ENCODE results near the gene TEX36. TPM values are rescaled to one million over a fixed set of nuclear protein-coding genes. Genes with fewer than 3 reads are reported as not detected.
"Not testable (repeated sequence)": the region's sequence is repeated elsewhere in the genome, so short reads cannot be mapped to it uniquely, and the experiment has no call there.

TEX36 gene
- total RNA-seq, 1 donor = not detected

- Histone ChIP-seq H3K4me1 (ENCODE audit: insufficient read depth, low read length) (no peaks in the 10 kb centered on the region), H3K27me3 (ENCODE audit: insufficient read depth, low read length) (no peaks in the 10 kb centered on the region), H3K4me3 (ENCODE audit: low read length) (no peak overlapping the region), H3K9me3 (ENCODE audit: low read depth, low read length) (no peaks in the 10 kb centered on the region)
Measured at GRCh38 chr10:125662584-125662983, 20.4 kb downstream of the TEX36 start.

GRCh38 chr10:125661941-125662515, 20.9 kb downstream of the TEX36 start:
- H3K9me3 ChIP-seq (ENCODE audit: low read depth, low read length) = no peaks in the 10 kb centered on the region
- no peak overlapping the region for H3K4me3 ChIP-seq (ENCODE audit: low read length)
- no peaks in the 10 kb centered on the region for H3K27me3 ChIP-seq (ENCODE audit: insufficient read depth, low read length)
- no peaks in the 10 kb centered on the region for H3K4me1 ChIP-seq (ENCODE audit: insufficient read depth, low read length)

- no peaks in the 10 kb centered on the region for H3K4me1 ChIP-seq (ENCODE audit: insufficient read depth, low read length)
- no peaks in the 10 kb centered on the region for H3K27me3 ChIP-seq (ENCODE audit: insufficient read depth, low read length)
- H3K9me3 ChIP-seq (ENCODE audit: low read depth, low read length) = no peaks in the 10 kb centered on the region
- H3K4me3 ChIP-seq (ENCODE audit: low read length) = no peak overlapping the region
Measured at GRCh38 chr10:125661431-125661940, 21.5 kb downstream of the TEX36 start.

GRCh38 chr10:125659071-125659470, 23.9 kb downstream of the TEX36 start:
- no peaks in the 10 kb centered on the region for H3K9me3 ChIP-seq (ENCODE audit: low read depth, low read length)
- no peaks in the 10 kb centered on the region for H3K27me3 ChIP-seq (ENCODE audit: insufficient read depth, low read length)
- H3K4me3 ChIP-seq (ENCODE audit: low read length) = no peak overlapping the region
- H3K4me1 ChIP-seq (ENCODE audit: insufficient read depth, low read length) = no peaks in the 10 kb centered on the region

GRCh38 chr10:125656523-125656922, 26.4 kb downstream of the TEX36 start:
- Histone ChIP-seq H3K9me3 (ENCODE audit: low read depth, low read length) (no peaks in the 10 kb centered on the region), H3K4me1 (ENCODE audit: insufficient read depth, low read length) (no peaks in the 10 kb centered on the region), H3K4me3 (ENCODE audit: low read length) (no peak overlapping the region), H3K27me3 (ENCODE audit: insufficient read depth, low read length) (no peaks in the 10 kb centered on the region)

- H3K4me1 ChIP-seq (ENCODE audit: insufficient read depth, low read length); H3K4me3 ChIP-seq (ENCODE audit: low read length); H3K27me3 ChIP-seq (ENCODE audit: insufficient read depth, low read length); H3K9me3 ChIP-seq (ENCODE audit: low read depth, low read length): not testable (repeated sequence)
Measured at GRCh38 chr10:125653113-125653512, 29.9 kb downstream of the TEX36 start.

- Histone ChIP-seq H3K27me3 (ENCODE audit: insufficient read depth, low read length) (no peaks in the 10 kb centered on the region), H3K4me1 (ENCODE audit: insufficient read depth, low read length) (no peaks in the 10 kb centered on the region), H3K9me3 (ENCODE audit: low read depth, low read length) (no peaks in the 10 kb centered on the region), H3K4me3 (ENCODE audit: low read length) (no peak overlapping the region)
Measured at GRCh38 chr10:125646311-125646710, 36.7 kb downstream of the TEX36 start.

GRCh38 chr10:125641398-125641797, 41.6 kb downstream of the TEX36 start:
- Histone ChIP-seq H3K9me3 (ENCODE audit: low read depth, low read length) (no peaks in the 10 kb centered on the region), H3K27me3 (ENCODE audit: insufficient read depth, low read length) (no peaks in the 10 kb centered on the region), H3K4me3 (ENCODE audit: low read length) (no peak overlapping the region), H3K4me1 (ENCODE audit: insufficient read depth, low read length) (no peaks in the 10 kb centered on the region)

- H3K27me3 ChIP-seq (ENCODE audit: insufficient read depth, low read length) = no peaks in the 10 kb centered on the region
- no peaks in the 10 kb centered on the region for H3K4me1 ChIP-seq (ENCODE audit: insufficient read depth, low read length)
Measured at GRCh38 chr10:125640653-125641052, 42.3 kb downstream of the TEX36 start.

GRCh38 chr10:125639846-125640245, 43.1 kb downstream of the TEX36 start:
- Histone ChIP-seq H3K4me3 (ENCODE audit: low read length) (no peak overlapping the region), H3K4me1 (ENCODE audit: insufficient read depth, low read length) (no peaks in the 10 kb centered on the region), H3K27me3 (ENCODE audit: insufficient read depth, low read length) (no peaks in the 10 kb centered on the region), H3K9me3 (ENCODE audit: low read depth, low read length) (no peaks in the 10 kb centered on the region)

More at GRCh38 chr10:125640653-125641052, 42.3 kb downstream of the TEX36 start:
- Histone ChIP-seq H3K4me3 (ENCODE audit: low read length) (no peak overlapping the region), H3K9me3 (ENCODE audit: low read depth, low read length) (no peaks in the 10 kb centered on the region)

GRCh38 chr10:125638555-125638954, 44.4 kb downstream of the TEX36 start:
- Histone ChIP-seq H3K9me3 (ENCODE audit: low read depth, low read length) (no peaks in the 10 kb centered on the region), H3K4me3 (ENCODE audit: low read length) (no peak overlapping the region), H3K27me3 (ENCODE audit: insufficient read depth, low read length) (no peaks in the 10 kb centered on the region), H3K4me1 (ENCODE audit: insufficient read depth, low read length) (no peaks in the 10 kb centered on the region)

- no peaks in the 10 kb centered on the region for H3K9me3 ChIP-seq (ENCODE audit: low read depth, low read length)
- H3K4me3 ChIP-seq (ENCODE audit: low read length) = no peak overlapping the region
- no peaks in the 10 kb centered on the region for H3K27me3 ChIP-seq (ENCODE audit: insufficient read depth, low read length)
- no peaks in the 10 kb centered on the region for H3K4me1 ChIP-seq (ENCODE audit: insufficient read depth, low read length)
Measured at GRCh38 chr10:125637496-125637895, 45.5 kb downstream of the TEX36 start.

- H3K4me3 ChIP-seq (ENCODE audit: low read length) = no peak overlapping the region
- no peaks in the 10 kb centered on the region for H3K4me1 ChIP-seq (ENCODE audit: insufficient read depth, low read length)
- no peaks in the 10 kb centered on the region for H3K27me3 ChIP-seq (ENCODE audit: insufficient read depth, low read length)
- H3K9me3 ChIP-seq (ENCODE audit: low read depth, low read length) = no peaks in the 10 kb centered on the region
Measured at GRCh38 chr10:125634606-125635005, 48.4 kb downstream of the TEX36 start.

- Histone ChIP-seq H3K4me3 (ENCODE audit: low read length) (no peak overlapping the region), H3K9me3 (ENCODE audit: low read depth, low read length) (no peaks in the 10 kb centered on the region), H3K27me3 (ENCODE audit: insufficient read depth, low read length) (no peaks in the 10 kb centered on the region), H3K4me1 (ENCODE audit: insufficient read depth, low read length) (no peaks in the 10 kb centered on the region)
Measured at GRCh38 chr10:125633517-125633999, 49.4 kb downstream of the TEX36 start.

GRCh38 chr10:125631806-125632205, 51.2 kb downstream of the TEX36 start:
- H3K4me3 ChIP-seq (ENCODE audit: low read length) = no peak overlapping the region
- no peaks in the 10 kb centered on the region for H3K4me1 ChIP-seq (ENCODE audit: insufficient read depth, low read length)
- H3K9me3 ChIP-seq (ENCODE audit: low read depth, low read length) = no peaks in the 10 kb centered on the region
- H3K27me3 ChIP-seq (ENCODE audit: insufficient read depth, low read length) = no peaks in the 10 kb centered on the region

- no peaks in the 10 kb centered on the region for H3K4me1 ChIP-seq (ENCODE audit: insufficient read depth, low read length)
- no peak overlapping the region for H3K4me3 ChIP-seq (ENCODE audit: low read length)
- H3K27me3 ChIP-seq (ENCODE audit: insufficient read depth, low read length) = peaks cover 2% of the 10 kb centered on the region
- H3K9me3 ChIP-seq (ENCODE audit: low read depth, low read length) = no peaks in the 10 kb centered on the region
Measured at GRCh38 chr10:125629758-125630376, 53.1 kb downstream of the TEX36 start.

All from mononuclear cell (primary cell).